K562 (cell line): ENCODE data around the gene POPDC2. TPM values are rescaled to one million over a fixed set of nuclear protein-coding genes. Genes with fewer than 3 reads are reported as not detected.

Experiments
- ATAC-seq: fragments of 200-7000 bp; cut with Tn5 transposase; 3 replicates; pipeline ENCODE4 v1.9.1; 2020; ENCODE audit warnings: moderate library complexity
- BruUV-seq: library from RNA; stranded (reverse); fragments of 400-500 nt; replicated peaks from 2 replicates; lab custom pipeline; 2021; lab: Mats Ljungman, UMichigan
- CTCF ChIA-PET: fragments of 300-600 bp; formaldehyde crosslinking; extraction: SDS; loops from one replicate; lab custom pipeline; 2021; ENCODE audit warnings: low intra/inter-chr PET ratio; lab: Yijun Ruan, JAX
- POLR2A ChIA-PET: fragments of 300-600, 350-650 bp; sonication (Branson Sonifier 250); formaldehyde crosslinking; extraction: SDS; loops from one replicate; lab custom pipeline; 2021; ENCODE audit warnings: antibody characterized with exemption, inconsistent platforms; lab: Yijun Ruan, JAX
- DNase-seq, 4 experiments: peaks; one replicate each; pipeline versions ENCODE4 v3.0.0 to v3.0.0-alpha.2; 2011 to 2018; ENCODE audit warnings: low spot score in 3 of 4, mixed read lengths in 3 of 4; ENCODE audit errors: extremely low read depth in 1 of 4
- FAIRE-seq: peaks from 2 replicates; lab custom pipeline; 2011; peaks lifted over from hg19 to GRCh38; lab: Jason Lieb, UNC
- H2AFZ ChIP-seq: 2 replicates; pipeline ENCODE4 v1.6.0; 2011; ENCODE audit warnings: low read depth, low read length, control low read depth, inconsistent platforms
- H3K27ac ChIP-seq: fragments of 200-600 bp; 3 replicates; pipeline ENCODE4 v1.8.0; 2011; ENCODE audit warnings: low read depth, mild to moderate bottlenecking, control low read depth, inconsistent platforms, low read length, moderate library complexity, mixed read lengths; ENCODE audit errors: extremely low read depth
- H3K27me3 ChIP-seq, 2 experiments: fragments of 300-600 bp in 1 of 2; 2 replicates in 1 of 2; 3 replicates in 1 of 2; pipeline versions ENCODE4 v1.6.0 to v1.8.0; 2011; ENCODE audit warnings: inconsistent platforms in 2 of 2, low read length in 2 of 2, mild to moderate bottlenecking in 1 of 2, mixed read lengths in 1 of 2, moderate library complexity in 1 of 2; ENCODE audit not compliant: control insufficient read depth in 2 of 2, insufficient read depth in 2 of 2
- H3K36me3 ChIP-seq: fragments of 300-600 bp; 3 replicates; pipeline ENCODE4 v1.8.0; 2011; ENCODE audit warnings: mild to moderate bottlenecking, low read length, inconsistent platforms; ENCODE audit not compliant: control insufficient read depth, insufficient read depth
- H3K4me1 ChIP-seq, 2 experiments: fragments of 200-600 bp in 1 of 2; replicated peaks in 1 of 2; 2 replicates in 1 of 2; 3 replicates in 1 of 2; pipeline versions ENCODE4 v1.5.1 to v1.8.0; 2011; ENCODE audit warnings: inconsistent platforms in 2 of 2, low read length in 2 of 2, mild to moderate bottlenecking in 1 of 2, mixed read lengths in 1 of 2, moderate library complexity in 1 of 2; ENCODE audit not compliant: control insufficient read depth in 2 of 2, insufficient read depth in 2 of 2
- H3K4me2 ChIP-seq: 2 replicates; pipeline ENCODE4 v1.6.1; 2011; ENCODE audit warnings: low read length, control low read depth, inconsistent platforms, mixed read lengths; ENCODE audit not compliant: insufficient read depth
- H3K4me3 ChIP-seq: fragments of 200-600 bp; sonication (generic), shearing (Covaris generic); 2 replicates; pipeline ENCODE4 v1.5.1; 2016; ENCODE audit warnings: control low read depth, inconsistent platforms
- H3K79me2 ChIP-seq: fragments of 200-600 bp; 3 replicates; pipeline ENCODE4 v1.8.0; 2011; ENCODE audit warnings: low read length, inconsistent platforms; ENCODE audit not compliant: control insufficient read depth, insufficient read depth
- H3K9ac ChIP-seq, 2 experiments: 2 replicates each; pipeline versions ENCODE4 v1.6.0 to v1.6.1; 2011; ENCODE audit warnings: low read depth in 2 of 2, low read length in 2 of 2, control low read depth in 1 of 2, inconsistent platforms in 1 of 2, mild to moderate bottlenecking in 1 of 2, mixed read lengths in 1 of 2; ENCODE audit not compliant: insufficient read depth in 1 of 2
- H3K9me1 ChIP-seq: one replicate; pipeline ENCODE4 v1.6.0; 2011; ENCODE audit warnings: inconsistent platforms, mild to moderate bottlenecking, low read length, moderate library complexity; ENCODE audit not compliant: control insufficient read depth, insufficient read depth
- H3K9me3 ChIP-seq: replicated peaks from 2 replicates; pipeline ENCODE4 v1.5.1; 2011; ENCODE audit warnings: low read depth, low read length, inconsistent platforms; ENCODE audit not compliant: control insufficient read depth, insufficient read depth
- H4K20me1 ChIP-seq: replicated peaks from 2 replicates; pipeline ENCODE4 v1.6.1; 2011; ENCODE audit warnings: low read length, inconsistent platforms, mixed read lengths; ENCODE audit not compliant: control insufficient read depth, insufficient read depth
- ATF3 ChIP-seq, 2 experiments: fragments of 450-650 bp in 1 of 2; sonication (generic) in 1 of 2; formaldehyde crosslinking in 1 of 2; IDR thresholded peaks in 1 of 2; conservative IDR thresholded peaks in 1 of 2; 2 replicates each; pipeline versions ENCODE4 v1.6.1 to v1.8.1; 2016 to 2023; ENCODE audit warnings: mild to moderate bottlenecking in 2 of 2, moderate library complexity in 2 of 2, inconsistent platforms in 1 of 2, missing genetic modification reagents in 1 of 2
- ELF1 ChIP-seq: fragments of 200-800 bp; sonication (Bioruptor generic); IDR thresholded peaks from 2 replicates; pipeline ENCODE4 v1.6.1; 2016; ENCODE audit warnings: missing genetic modification characterization, missing compliant biosample characterization
- HNRNPH1 ChIP-seq: fragments of 200-400 bp; formaldehyde crosslinking; optimal IDR thresholded peaks from 2 replicates; pipeline ENCODE3; 2017; ENCODE audit warnings: low read depth, mild to moderate bottlenecking, low read length, moderate library complexity
- RFX7 ChIP-seq: fragments of 250-450 bp; sonication (Bioruptor Pico); IDR thresholded peaks from 2 replicates; pipeline ENCODE4 v1.5.1; 2021; ENCODE audit warnings: mild to moderate bottlenecking
- SPI1 ChIP-seq: IDR thresholded peaks from 2 replicates; pipeline ENCODE4 v1.6.1; 2011; ENCODE audit warnings: low read depth, low read length, control low read depth, borderline replicate concordance
- STAT5B ChIP-seq: fragments of 250-450 bp; sonication (Bioruptor Pico); IDR thresholded peaks from 2 replicates; pipeline ENCODE4 v1.8.0; 2021; ENCODE audit warnings: mild to moderate bottlenecking, inconsistent platforms
- TAF7 ChIP-seq: fragments of 450-650 bp; IDR thresholded peaks from 2 replicates; pipeline ENCODE4 v1.6.1; 2016; ENCODE audit warnings: missing genetic modification characterization, missing compliant biosample characterization
- THAP7 ChIP-seq: fragments of 250-450 bp; sonication (Bioruptor Pico); IDR thresholded peaks from 2 replicates; pipeline ENCODE4 v1.5.0; 2021
- ZBTB11 ChIP-seq, 3 experiments: fragments of 200-800 bp in 1 of 3; fragments of 250-450 bp in 1 of 3; fragments of 450-650 bp in 1 of 3; sonication (Bioruptor Pico) in 1 of 3; sonication (Bioruptor generic) in 1 of 3; formaldehyde crosslinking in 1 of 3; IDR thresholded peaks; 2 replicates each; pipeline versions ENCODE4 v1.6.1 to v1.8.0; 2016 to 2022; ENCODE audit warnings: mild to moderate bottlenecking in 2 of 3, missing genetic modification characterization in 2 of 3, missing compliant biosample characterization in 1 of 3, moderate library complexity in 1 of 3
- ZNF140 ChIP-seq: fragments of 250-450 bp; sonication (Bioruptor Pico); IDR thresholded peaks from 2 replicates; pipeline ENCODE4 v1.8.0; 2021; ENCODE audit warnings: moderate library complexity, mild to moderate bottlenecking, inconsistent platforms
- WGBS: fragments of 100-300 bp; shearing (Covaris generic); methylation state at CpG from one replicate; pipeline ENCODE4 v1.1.6; 2016; ENCODE audit warnings: low coverage, mixed read lengths; ENCODE audit not compliant: insufficient coverage; ENCODE audit errors: missing lambda C conversion rate; 5-methylcytosine and 5-hydroxymethylcytosine counted together
- in situ Hi-C: fragments of 300-500 bp; cut with MboI; formaldehyde crosslinking; loops from 4 replicates; pipeline ENCODE4 v1.15.0; 2018; ENCODE audit warnings: inconsistent platforms, mixed read lengths
- intact Hi-C: fragments of 100-400 bp; cut with micrococcal nuclease; formaldehyde crosslinking; loops from 2 replicates; pipeline ENCODE4 v1.14.2; 2022
- polyA plus RNA-seq, 8 experiments: library from polyadenylated mRNA; depleted of rRNA in 4 of 8; stranded (reverse) in 5 of 8; unstranded in 3 of 8; fragments of >200 nt; fragmentation: Nextera tagmentation in 2 of 8; fragmentation: Illumina TruSeq in 1 of 8; extraction: Ambion mirVana in 2 of 8; extraction: Trizol in 1 of 8; gene quantifications; 2 replicates each; pipeline versions ENCODE4 v1.2.1 to v1.2.3, GENCODE V29; 2011 to 2014; ENCODE audit warnings: inconsistent platforms in 1 of 8, missing spikeins in 1 of 8
- total RNA-seq, 7 experiments: library from RNA; depleted of rRNA in 6 of 7; stranded (reverse); fragments of >200 nt in 6 of 7; fragmentation: Illumina TruSeq in 2 of 7; extraction: Trizol in 2 of 7; gene quantifications; 2 replicates each; pipeline versions ENCODE4 v1.2.1 to v1.2.3, GENCODE V29; 2011 to 2021; ENCODE audit warnings: low replicate concordance in 1 of 7

Gene POPDC2
- total and polyA plus RNA-seq, 9 of the 15 experiments (the other 6 are each of a cell fraction or from before 2014, with no cell fraction given): 0.08 to 0.32 (median 0.13) TPM; not detected in 4

- TF ChIP-seq ZBTB11 (CRISPR knock-in tag; IDR thresholded peaks at IDR 0.05): no peak
- peak; percentile 29; the same call in 1 of the 2 replicates for TF ChIP-seq ELF1 (tag)
- 0 out of 2 replicates have a peak, but pooled peaks have one; percentile 8 for TF ChIP-seq SPI1
- no peak for TF ChIP-seq ZNF140 (CRISPR knock-in tag)
- TF ChIP-seq ATF3 (IDR thresholded peaks at IDR 0.05): peak; percentile 52; the same call in 1 of the 2 replicates
- TF ChIP-seq ATF3 (CRISPR knock-in tag; conservative IDR thresholded peaks at IDR 0.05): no peak
- TF ChIP-seq HNRNPH1: no peak
- no peak for TF ChIP-seq STAT5B (CRISPR knock-in tag)
- TF ChIP-seq RFX7 (CRISPR knock-in tag): no peak
- TF ChIP-seq TAF7 (tag): no peak
- no peak for TF ChIP-seq THAP7 (CRISPR knock-in tag)
- 59% methylated on average over 4 of the region's 4 CpGs for WGBS
- no peaks in the 10 kb centered on the region; the same call in none of the 2 replicates for H3K9me3 ChIP-seq
- H3K36me3 ChIP-seq: no peaks in the 10 kb centered on the region
- 0 out of 2 replicates have a peak overlapping the region, but pooled peaks have one; percentile 50 for H2AFZ ChIP-seq
- H3K4me3 ChIP-seq: no peak overlapping the region
- ChIA-PET CTCF (no interaction called here), POLR2A (no interaction called here)
- no peaks in the 10 kb centered on the region for H3K9me1 ChIP-seq
- no peaks in the 10 kb centered on the region for H4K20me1 ChIP-seq
- peaks cover 0 to 2% of the 10 kb centered on the region in 2 experiments; a peak in 1 of 5 replicates for H3K4me1 ChIP-seq
- no peak overlapping the region for H3K9ac ChIP-seq
- in situ Hi-C loops (no loop called here), intact Hi-C loops (no loop called here)
- no peaks in the 10 kb centered on the region for H3K27me3 ChIP-seq
- BruUV-seq: no TSS peak
- FAIRE-seq (no peak), ATAC-seq (no peak), DNase-seq (no peak)
- H3K4me2 ChIP-seq: no peak overlapping the region
- no peak overlapping the region for H3K27ac ChIP-seq
- no peaks in the 10 kb centered on the region for H3K79me2 ChIP-seq
Measured at GRCh38 chr3:119700269-119700919, 40.0 kb upstream of the POPDC2 start.
